ENCODE results near the gene TAGLN. TPM values are rescaled to one million over a fixed set of nuclear protein-coding genes. Genes with fewer than 3 reads are reported as not detected.
"Not testable (repeated sequence)": the region's sequence is repeated elsewhere in the genome, so short reads cannot be mapped to it uniquely, and the experiment has no call there.

TAGLN gene
- total RNA-seq, 1 donor, result 1.3 TPM

DNA sequence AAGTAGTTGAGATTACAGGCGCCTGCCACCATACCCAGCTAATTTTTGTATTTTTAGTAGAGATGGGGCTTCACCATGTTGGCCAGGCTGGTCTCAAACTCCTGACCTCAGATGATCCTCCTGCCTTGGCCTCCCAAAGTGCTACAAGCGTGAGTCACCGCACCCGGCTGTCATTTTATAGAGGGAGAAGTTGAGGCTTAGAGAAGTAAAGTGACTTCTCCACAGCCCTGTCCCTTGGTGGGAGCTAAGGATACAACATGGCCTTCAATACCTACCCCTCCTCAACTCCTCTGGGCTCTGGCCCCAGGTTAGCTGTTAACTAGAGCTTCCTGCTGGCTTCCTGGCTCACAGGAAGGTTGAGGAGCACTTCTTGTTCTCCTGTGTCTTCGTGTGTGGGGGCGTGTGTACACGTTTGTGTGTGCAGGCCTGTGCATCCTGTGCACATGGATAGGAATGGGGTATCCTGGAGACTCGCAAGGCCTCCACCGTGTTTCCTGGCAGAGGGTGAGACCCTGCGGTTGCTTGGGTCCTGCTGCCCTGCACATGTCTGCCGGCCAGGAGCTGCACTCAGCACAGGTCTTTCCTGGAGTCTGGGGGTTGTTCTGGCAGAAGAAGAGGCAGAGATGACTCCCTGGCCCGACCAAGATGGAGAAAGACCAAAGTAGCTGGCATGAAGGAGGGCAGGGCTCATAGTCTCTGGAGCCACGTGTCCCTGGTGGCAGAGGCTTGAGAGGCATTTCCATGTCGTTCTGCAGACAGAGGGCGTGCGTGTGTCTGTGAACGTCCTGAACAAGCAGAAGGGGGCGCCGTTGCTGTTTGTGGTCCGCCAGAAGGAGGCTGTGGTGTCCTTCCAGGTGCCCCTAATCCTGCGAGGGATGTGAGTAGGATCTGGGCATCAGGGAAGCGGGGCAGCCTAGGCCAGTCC lies 18.2 kb upstream of the TAGLN start:
- peak in 2 of 3 donors; percentile 71 to 83 for DNase-seq (ENCODE audit: low read depth in 2 of 3, low spot score in 2 of 3)

- DNase-seq (ENCODE audit: low read depth in 2 of 3, low spot score in 2 of 3), result no peak
Measured at GRCh38 chr11:117181586-117182550, 17.3 kb upstream of the TAGLN start.

GRCh38 chr11:117182551-117182935 lies 16.6 kb upstream of the TAGLN start:
- DNase-seq (ENCODE audit: low read depth in 2 of 3, low spot score in 2 of 3), result no peak

DNA sequence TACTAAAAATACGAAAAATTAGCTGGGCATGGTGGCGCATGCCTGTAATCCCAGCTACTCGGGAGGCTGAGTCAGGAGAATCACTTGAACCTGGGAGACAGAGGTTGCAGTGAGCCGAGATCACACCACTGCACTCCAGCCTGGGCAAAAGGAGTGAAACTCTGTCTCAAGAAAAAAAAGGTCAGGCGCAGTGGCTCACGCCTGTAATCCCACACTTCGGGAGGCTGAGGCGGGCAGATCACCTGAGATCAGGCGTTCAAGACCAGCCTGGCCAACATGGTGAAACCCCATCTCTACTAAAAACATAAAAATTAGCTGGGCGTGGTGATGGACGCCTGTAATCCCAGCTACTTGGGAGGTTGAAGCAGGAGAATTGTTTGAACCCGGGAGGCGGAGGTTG lies 16.0 kb upstream of the TAGLN start:
- DNase-seq (ENCODE audit: low read depth in 2 of 3, low spot score in 2 of 3), result not testable (repeated sequence)

- DNase-seq (ENCODE audit: low read depth in 2 of 3, low spot score in 2 of 3), result no peak
Measured at GRCh38 chr11:117183724-117184349, 15.3 kb upstream of the TAGLN start.

DNA sequence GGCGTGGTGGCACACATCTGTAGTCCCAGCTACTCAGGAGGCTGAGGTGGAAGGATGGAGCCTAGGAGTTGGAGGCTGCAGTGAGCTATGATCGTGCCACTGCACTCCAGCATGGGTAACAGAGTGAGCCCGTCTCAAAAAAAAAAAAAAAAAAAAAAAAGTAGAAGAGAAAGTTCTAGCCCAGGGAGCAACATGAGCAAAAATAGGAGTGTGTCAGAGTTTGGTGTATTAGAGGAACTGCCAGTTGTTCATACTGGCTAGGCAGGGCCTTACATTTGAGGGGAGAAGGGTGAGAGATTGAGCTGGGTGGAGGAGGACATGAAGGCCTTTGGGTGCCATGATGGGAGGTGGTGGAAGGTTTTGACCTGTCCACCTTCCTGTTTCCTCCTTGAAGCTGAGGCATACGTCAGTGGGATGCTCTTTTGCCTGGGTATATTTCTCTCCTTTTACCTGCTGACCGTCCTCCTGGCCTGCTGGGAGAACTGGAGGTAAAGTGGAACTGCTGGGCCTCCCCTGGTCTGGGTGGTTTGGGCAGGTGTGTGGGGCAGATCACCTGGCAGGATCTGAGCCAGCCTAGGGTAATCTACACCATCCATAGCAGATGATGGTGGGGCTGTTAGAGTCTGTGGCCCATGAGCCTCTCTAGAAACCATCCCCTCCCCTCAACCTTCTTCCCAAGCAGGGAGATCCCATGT lies 13.3 kb upstream of the TAGLN start:
- DNase-seq (ENCODE audit: low read depth in 2 of 3, low spot score in 2 of 3), result no peak

- DNase-seq (ENCODE audit: low read depth in 2 of 3, low spot score in 2 of 3), result no peak
Measured at GRCh38 chr11:117186431-117186761, 12.8 kb upstream of the TAGLN start.

GRCh38 chr11:117187007-117187406 lies 12.2 kb upstream of the TAGLN start:
- DNase-seq (ENCODE audit: low read depth in 2 of 3, low spot score in 2 of 3), result no peak

GRCh38 chr11:117187428-117187798 lies 11.8 kb upstream of the TAGLN start:
- DNase-seq (ENCODE audit: low read depth in 2 of 3, low spot score in 2 of 3), result no peak

DNA sequence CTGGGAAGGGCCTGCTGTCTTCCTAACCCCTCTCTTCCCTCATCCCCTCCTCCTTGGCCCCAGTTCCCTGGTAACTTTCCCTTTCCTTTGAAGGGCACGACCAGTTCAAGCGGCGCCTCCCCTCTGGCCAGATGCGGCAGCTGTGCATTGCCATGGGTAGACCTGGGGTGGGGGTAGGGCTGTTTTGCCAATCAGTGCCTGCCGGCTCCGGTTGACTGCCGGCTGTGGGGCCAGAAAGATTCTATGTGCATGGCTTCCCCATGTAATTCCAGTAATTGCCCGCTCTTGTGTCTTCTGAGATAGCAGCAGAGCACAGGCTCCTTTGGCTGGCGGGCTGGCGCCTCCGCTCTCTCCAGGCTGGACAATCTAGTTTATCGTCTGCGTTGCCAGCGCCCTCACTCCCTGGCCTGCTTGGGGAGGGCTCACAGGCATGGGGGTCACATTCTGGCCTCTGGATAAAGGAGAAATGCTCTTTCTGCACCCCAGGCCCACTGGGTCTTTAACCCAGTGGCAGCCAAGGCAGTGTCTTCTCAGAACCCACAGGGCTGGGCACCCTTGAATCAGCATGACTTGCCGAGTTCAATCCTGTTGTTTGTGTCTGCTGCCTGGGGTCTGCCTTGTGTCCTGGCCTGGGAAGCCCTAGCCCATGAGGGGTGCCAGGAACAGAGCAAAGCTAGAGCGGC lies 11.2 kb upstream of the TAGLN start:
- DNase-seq (ENCODE audit: low read depth in 2 of 3, low spot score in 2 of 3), result no peak

- no peak for DNase-seq (ENCODE audit: low read depth in 2 of 3, low spot score in 2 of 3)
Measured at GRCh38 chr11:117188620-117189081, 10.5 kb upstream of the TAGLN start.

- DNase-seq (ENCODE audit: low read depth in 2 of 3, low spot score in 2 of 3), result no peak
Measured at GRCh38 chr11:117189191-117189940, 9.8 kb upstream of the TAGLN start.

GRCh38 chr11:117189941-117190544 lies 9.1 kb upstream of the TAGLN start:
- DNase-seq (ENCODE audit: low read depth in 2 of 3, low spot score in 2 of 3), result no peak

- no peak for DNase-seq (ENCODE audit: low read depth in 2 of 3, low spot score in 2 of 3)
Measured at GRCh38 chr11:117191680-117192400, 7.3 kb upstream of the TAGLN start.

DNA sequence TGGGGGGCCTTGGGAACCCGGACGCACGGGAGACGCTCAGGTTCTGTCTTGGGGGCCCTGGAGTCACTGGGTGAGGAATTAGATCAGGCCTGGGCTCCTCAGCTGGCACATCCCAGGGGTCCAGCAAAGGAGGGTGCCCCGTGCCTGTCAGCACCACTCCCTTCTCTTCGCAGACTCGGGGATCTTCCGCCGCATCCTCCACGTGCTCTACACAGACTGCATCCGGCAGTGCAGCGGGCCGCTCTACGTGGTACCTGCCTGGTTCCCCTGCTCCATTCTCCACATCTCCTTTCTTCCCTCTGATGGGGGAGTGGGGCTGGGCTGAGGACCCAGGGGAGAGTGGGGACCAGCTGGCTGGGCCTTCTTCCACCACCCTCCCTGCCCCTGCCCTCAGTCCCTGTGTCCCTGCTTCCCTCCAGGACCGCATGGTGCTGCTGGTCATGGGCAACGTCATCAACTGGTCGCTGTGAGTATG lies 6.7 kb upstream of the TAGLN start:
- no peak for DNase-seq (ENCODE audit: low read depth in 2 of 3, low spot score in 2 of 3)

GRCh38 chr11:117193130-117194020 lies 5.8 kb upstream of the TAGLN start:
- no peak for DNase-seq (ENCODE audit: low read depth in 2 of 3, low spot score in 2 of 3)

GRCh38 chr11:117194267-117194666 lies 4.9 kb upstream of the TAGLN start:
- no peak for DNase-seq (ENCODE audit: low read depth in 2 of 3, low spot score in 2 of 3)
